Trophoblast cell (in vitro differentiated cells and primary cell): ENCODE data around the gene UBXN11.

Experiments
- DNase-seq, 2 donors: peaks; one replicate each; pipeline ENCODE4 v3.0.0-alpha.2; 2016
- H2AFZ ChIP-seq: 2 replicates; pipeline ENCODE4 v1.6.1; 2013; ENCODE audit warnings: low read length, moderate library complexity, mild to moderate bottlenecking; ENCODE audit not compliant: insufficient read depth, poor library complexity
- H2AK5ac ChIP-seq: 2 replicates; pipeline ENCODE4 v1.6.1; 2013; ENCODE audit warnings: mild to moderate bottlenecking, low read length
- H2BK120ac ChIP-seq: 2 replicates; pipeline ENCODE4 v1.6.1; 2013; ENCODE audit warnings: low read length, mild to moderate bottlenecking, moderate library complexity; ENCODE audit not compliant: insufficient read depth, poor library complexity
- H2BK12ac ChIP-seq: 2 replicates; pipeline ENCODE4 v1.6.1; 2013; ENCODE audit warnings: mild to moderate bottlenecking, low read length, moderate library complexity
- H2BK5ac ChIP-seq: 2 replicates; pipeline ENCODE4 v1.6.1; 2013; ENCODE audit warnings: low read length, low read depth, moderate library complexity, mild to moderate bottlenecking; ENCODE audit not compliant: poor library complexity
- H3K14ac ChIP-seq: 2 replicates; pipeline ENCODE4 v1.6.1; 2013; ENCODE audit warnings: mild to moderate bottlenecking, low read length
- H3K18ac ChIP-seq: 2 replicates; pipeline ENCODE4 v1.6.1; 2013; ENCODE audit warnings: mild to moderate bottlenecking, low read length
- H3K23ac ChIP-seq: 2 replicates; pipeline ENCODE4 v1.6.1; 2013; ENCODE audit warnings: low read length
- H3K27ac ChIP-seq: 2 replicates; pipeline ENCODE4 v1.5.1; 2013; ENCODE audit warnings: low read depth, mild to moderate bottlenecking, inconsistent platforms, low read length, moderate library complexity
- H3K27me3 ChIP-seq: 2 replicates; pipeline ENCODE4 v1.6.1; 2013; ENCODE audit warnings: inconsistent platforms, mild to moderate bottlenecking, low read length, moderate library complexity; ENCODE audit not compliant: insufficient read depth
- H3K36me3 ChIP-seq, 2 experiments: 1 replicate in 1 of 2; 2 replicates in 1 of 2; pipeline ENCODE4 v1.6.1; 2013; ENCODE audit warnings: low read length in 2 of 2, mild to moderate bottlenecking in 2 of 2, moderate library complexity in 1 of 2; ENCODE audit not compliant: insufficient read depth in 2 of 2, control insufficient read depth in 1 of 2
- H3K4ac ChIP-seq: 2 replicates; pipeline ENCODE4 v1.6.1; 2013; ENCODE audit warnings: low read depth, mild to moderate bottlenecking, low read length, moderate library complexity
- H3K4me1 ChIP-seq, 2 experiments: 1 replicate in 1 of 2; 2 replicates in 1 of 2; pipeline ENCODE4 v1.6.1; 2013; ENCODE audit warnings: low read length in 2 of 2, mild to moderate bottlenecking in 2 of 2, moderate library complexity in 1 of 2; ENCODE audit not compliant: insufficient read depth in 2 of 2, control insufficient read depth in 1 of 2
- H3K4me2 ChIP-seq: 2 replicates; pipeline ENCODE4 v1.6.1; 2013; ENCODE audit warnings: inconsistent platforms, mild to moderate bottlenecking, low read length, moderate library complexity
- H3K4me3 ChIP-seq: 2 replicates; pipeline ENCODE4 v1.5.1; 2013; ENCODE audit warnings: mild to moderate bottlenecking, low read depth, low read length, inconsistent platforms
- H3K79me1 ChIP-seq: one replicate; pipeline ENCODE4 v1.6.1; 2013; ENCODE audit warnings: low read length
- H3K79me2 ChIP-seq: 2 replicates; pipeline ENCODE4 v1.6.1; 2013; ENCODE audit warnings: low read length, mild to moderate bottlenecking; ENCODE audit not compliant: control insufficient read depth, insufficient read depth, poor library complexity
- H3K9ac ChIP-seq: 2 replicates; pipeline ENCODE4 v1.6.1; 2013; ENCODE audit warnings: mild to moderate bottlenecking, low read length
- H3K9me3 ChIP-seq: 2 replicates; pipeline ENCODE4 v1.6.1; 2013; ENCODE audit warnings: low read depth, mild to moderate bottlenecking, control low read depth, inconsistent platforms, low read length; ENCODE audit not compliant: insufficient read depth
- H4K12ac ChIP-seq: 2 replicates; pipeline ENCODE4 v1.6.1; 2013; ENCODE audit warnings: low read depth, mild to moderate bottlenecking, low read length, moderate library complexity
- H4K8ac ChIP-seq: 2 replicates; pipeline ENCODE4 v1.6.1; 2013; ENCODE audit warnings: low read depth, mild to moderate bottlenecking, low read length, moderate library complexity
- H4K91ac ChIP-seq: one replicate; pipeline ENCODE4 v1.6.1; 2013; ENCODE audit warnings: low read depth, mild to moderate bottlenecking, low read length, moderate library complexity
- WGBS: extraction: QIAGEN DNeasy Blood & Tissue Kit; methylation state at CpG from one replicate; pipeline ENCODE4 v1.1.7; 2013; ENCODE audit warnings: missing lambda C conversion rate; ENCODE audit not compliant: insufficient read length, insufficient coverage; ENCODE audit errors: extremely low coverage; 5-methylcytosine and 5-hydroxymethylcytosine counted together

Gene UBXN11

GRCh38 chr1:26252718-26253117 is 53.7 kb downstream of the UBXN11 start:
- Histone ChIP-seq H3K18ac (no peak overlapping the region), H2BK12ac (no peak overlapping the region), H3K23ac (no peak overlapping the region), H3K4me3 (no peak overlapping the region), H2BK120ac (no peak overlapping the region), H3K27me3 (no peaks in the 10 kb centered on the region), H3K14ac (no peak overlapping the region), H3K27ac (no peak overlapping the region), H3K9ac (no peak overlapping the region), H2AFZ (no peak overlapping the region), H3K9me3 (no peaks in the 10 kb centered on the region), H3K79me2 (no peaks in the 10 kb centered on the region), H3K4ac (no peak overlapping the region), H3K4me1 (peaks cover 0 to 1% of the 10 kb centered on the region in 2 experiments), H4K12ac (no peak overlapping the region), H2BK5ac (no peak overlapping the region), H2AK5ac (no peak overlapping the region), H4K8ac (no peak overlapping the region), H4K91ac (no peak overlapping the region), H3K79me1 (no peaks in the 10 kb centered on the region), H3K4me2 (no peak overlapping the region), H3K36me3 (peaks cover 17 to 18% of the 10 kb centered on the region in 2 experiments)
- no peak for DNase-seq
- WGBS, result no CpG with 5 or more reads among the region's 7 CpGs

GRCh38 chr1:26239936-26240335 is 66.5 kb downstream of the UBXN11 start:
- no peak for DNase-seq
- Histone ChIP-seq H3K27me3 (no peaks in the 10 kb centered on the region), H3K18ac (no peak overlapping the region), H3K23ac (no peak overlapping the region), H3K4me1 (peaks cover 0 to 2% of the 10 kb centered on the region in 2 experiments), H3K27ac (no peak overlapping the region), H2AK5ac (no peak overlapping the region), H3K9ac (no peak overlapping the region), H3K4me2 (no peak overlapping the region), H3K79me1 (no peaks in the 10 kb centered on the region), H3K79me2 (no peaks in the 10 kb centered on the region), H2BK5ac (no peak overlapping the region), H4K8ac (no peak overlapping the region), H3K4ac (no peak overlapping the region), H2BK12ac (no peak overlapping the region), H3K4me3 (no peak overlapping the region), H4K12ac (no peak overlapping the region), H3K9me3 (no peaks in the 10 kb centered on the region), H3K36me3 (peaks cover 3 to 6% of the 10 kb centered on the region in 2 experiments), H4K91ac (no peak overlapping the region), H2BK120ac (no peak overlapping the region), H2AFZ (no peak overlapping the region), H3K14ac (no peak overlapping the region)
- WGBS, result no CpG with 5 or more reads among the region's 4 CpGs

GRCh38 chr1:26237230-26237966 is 69.0 kb downstream of the UBXN11 start:
- peak in 1 of 2 donors; percentile 8 for DNase-seq
- no peak overlapping the region for H3K14ac ChIP-seq

DNA sequence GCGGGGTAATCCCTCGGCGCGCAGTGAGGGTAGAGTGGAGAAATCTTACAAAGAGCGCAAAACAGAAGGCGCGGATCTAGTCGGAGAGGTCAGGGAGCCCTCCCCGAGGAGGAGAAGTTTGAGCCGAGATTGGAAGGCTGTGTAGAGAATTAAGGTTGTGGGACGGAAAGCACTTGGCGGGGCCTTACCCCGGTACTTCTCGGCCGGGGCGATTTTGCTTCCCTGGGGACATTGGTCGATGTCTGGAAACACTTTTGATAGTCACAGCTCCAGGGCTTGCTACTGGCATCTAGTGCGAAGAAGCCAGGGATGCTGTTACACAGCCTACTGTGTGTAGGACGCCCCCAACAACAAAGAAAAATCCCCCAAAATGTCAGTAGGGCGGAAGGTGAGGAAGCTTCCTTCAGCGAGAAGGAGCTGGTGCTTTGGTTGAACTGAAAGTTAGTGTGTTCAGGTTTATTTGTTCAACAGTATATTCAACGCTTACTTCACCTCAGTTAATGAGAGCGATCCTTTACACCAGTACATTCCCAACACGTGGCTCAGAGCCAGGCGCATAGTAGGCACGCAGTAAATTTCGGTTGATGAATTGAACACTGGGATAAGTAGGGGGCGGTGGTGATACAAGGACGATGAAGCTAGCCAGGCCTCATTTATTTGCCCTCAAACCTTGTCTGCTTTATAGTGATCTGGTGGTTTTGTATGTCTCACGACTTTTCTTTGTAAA is 71.6 kb downstream of the UBXN11 start:
- H2BK5ac ChIP-seq, result no peak overlapping the region
- H3K79me1 ChIP-seq, result peaks cover 7% of the 10 kb centered on the region
- no peaks in the 10 kb centered on the region for H3K36me3 ChIP-seq
- H3K9ac ChIP-seq, result peak overlapping the region; percentile 90
- H2BK12ac ChIP-seq, result no peak overlapping the region
- H2BK120ac ChIP-seq, result peak overlapping the region; percentile 39
- peak overlapping the region; percentile 64 for H4K8ac ChIP-seq
- H3K27me3 ChIP-seq, result no peaks in the 10 kb centered on the region
- no CpG with 5 or more reads among the region's 30 CpGs for WGBS
- peak overlapping the region; percentile 3 for H4K91ac ChIP-seq
- H3K23ac ChIP-seq, result no peak overlapping the region
- H3K4me1 ChIP-seq, result peaks cover 2 to 5% of the 10 kb centered on the region in 2 experiments
- peak overlapping the region; percentile 94 for H3K4me3 ChIP-seq
- H2AFZ ChIP-seq, result peak overlapping the region; percentile 74
- peak overlapping the region; percentile 69 for H3K27ac ChIP-seq
- H2AK5ac ChIP-seq, result peak overlapping the region; percentile 28
- H3K9me3 ChIP-seq, result no peaks in the 10 kb centered on the region
- H3K18ac ChIP-seq, result peak overlapping the region; percentile 73
- peaks cover 5% of the 10 kb centered on the region for H3K79me2 ChIP-seq
- H3K14ac ChIP-seq, result peak overlapping the region; percentile 86
- H4K12ac ChIP-seq, result peak overlapping the region; percentile 60
- H3K4me2 ChIP-seq, result peak overlapping the region; percentile 93
- peak in 1 of 2 donors; percentile 20 for DNase-seq
- peak overlapping the region; percentile 51 for H3K4ac ChIP-seq

More at GRCh38 chr1:26237230-26237966, 69.0 kb downstream of the UBXN11 start:
- H3K4me2 ChIP-seq, result no peak overlapping the region
- no peak overlapping the region for H3K9ac ChIP-seq
- H4K12ac ChIP-seq, result no peak overlapping the region
- no peak overlapping the region for H4K8ac ChIP-seq
- H3K27me3 ChIP-seq, result no peaks in the 10 kb centered on the region
- H3K27ac ChIP-seq, result no peak overlapping the region
- no peak overlapping the region for H3K4ac ChIP-seq
- no peak overlapping the region for H2BK12ac ChIP-seq
- H3K23ac ChIP-seq, result no peak overlapping the region
- WGBS, result no CpG with 5 or more reads among the region's 6 CpGs
- no peak overlapping the region for H4K91ac ChIP-seq
- no peaks in the 10 kb centered on the region for H3K36me3 ChIP-seq
- no peak overlapping the region for H3K18ac ChIP-seq
- H3K79me2 ChIP-seq, result peaks cover 5% of the 10 kb centered on the region
- peaks cover 7% of the 10 kb centered on the region for H3K79me1 ChIP-seq
- no peak overlapping the region for H2BK5ac ChIP-seq
- no peak overlapping the region for H3K4me3 ChIP-seq
- no peak overlapping the region for H2AK5ac ChIP-seq
- H2BK120ac ChIP-seq, result no peak overlapping the region
- H2AFZ ChIP-seq, result no peak overlapping the region
- H3K4me1 ChIP-seq, result peaks cover 2 to 5% of the 10 kb centered on the region in 2 experiments
- no peaks in the 10 kb centered on the region for H3K9me3 ChIP-seq
